ENCODE data around the gene GNAQ. TPM values are rescaled to one million over a fixed set of nuclear protein-coding genes. Genes with fewer than 3 reads are reported as not detected.

The GNAQ gene
- total and polyA plus RNA-seq, 4 donors, result 6.8 to 19.6 (median 12.6) TPM

- Histone ChIP-seq H3K9me3 (ENCODE audit: control insufficient read depth in 4 of 4, low read length in 3 of 4) (no peaks in the 10 kb centered on the region), H3K27ac (ENCODE audit: low read depth in 1 of 2, low read length in 2 of 2) (no peak overlapping the region), H3K9ac (ENCODE audit: low read depth in 1 of 2, low read length in 2 of 2) (no peak overlapping the region), H3K27me3 (ENCODE audit: control insufficient read depth in 4 of 4, insufficient read depth in 4 of 4, low read length in 3 of 4) (no peaks in the 10 kb centered on the region), H3K4me3 (ENCODE audit: low read depth in 1 of 3, low read length in 3 of 3) (no peak overlapping the region), H3K4me1 (ENCODE audit: control insufficient read depth in 4 of 4, insufficient read depth in 4 of 4, low read length in 3 of 4) (no peaks in the 10 kb centered on the region), H3K36me3 (ENCODE audit: control insufficient read depth in 4 of 4, insufficient read depth in 3 of 4, low read depth in 1 of 4, low read length in 3 of 4) (peaks cover 0 to 2% (median 0%) of the 10 kb centered on the region in 4 donors)
- no peak for DNase-seq (ENCODE audit: low spot score)
- TF ChIP-seq RXRA (IDR thresholded peaks at IDR 0.05), result no peak
- no peak for TF ChIP-seq EGR1 (IDR thresholded peaks at IDR 0.05; ENCODE audit: low read depth in 2 of 2)
- TF ChIP-seq FOXA2 (IDR thresholded peaks at IDR 0.05), result no peak
- TF ChIP-seq, protein P1, sequence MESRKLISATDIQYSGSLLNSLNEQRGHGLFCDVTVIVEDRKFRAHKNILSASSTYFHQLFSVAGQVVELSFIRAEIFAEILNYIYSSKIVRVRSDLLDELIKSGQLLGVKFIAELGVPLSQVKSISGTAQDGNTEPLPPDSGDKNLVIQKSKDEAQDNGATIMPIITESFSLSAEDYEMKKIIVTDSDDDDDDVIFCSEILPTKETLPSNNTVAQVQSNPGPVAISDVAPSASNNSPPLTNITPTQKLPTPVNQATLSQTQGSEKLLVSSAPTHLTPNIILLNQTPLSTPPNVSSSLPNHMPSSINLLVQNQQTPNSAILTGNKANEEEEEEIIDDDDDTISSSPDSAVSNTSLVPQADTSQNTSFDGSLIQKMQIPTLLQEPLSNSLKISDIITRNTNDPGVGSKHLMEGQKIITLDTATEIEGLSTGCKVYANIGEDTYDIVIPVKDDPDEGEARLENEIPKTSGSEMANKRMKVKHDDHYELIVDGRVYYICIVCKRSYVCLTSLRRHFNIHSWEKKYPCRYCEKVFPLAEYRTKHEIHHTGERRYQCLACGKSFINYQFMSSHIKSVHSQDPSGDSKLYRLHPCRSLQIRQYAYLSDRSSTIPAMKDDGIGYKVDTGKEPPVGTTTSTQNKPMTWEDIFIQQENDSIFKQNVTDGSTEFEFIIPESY (IDR thresholded peaks at IDR 0.05), result no peak
- TF ChIP-seq, protein P2, sequence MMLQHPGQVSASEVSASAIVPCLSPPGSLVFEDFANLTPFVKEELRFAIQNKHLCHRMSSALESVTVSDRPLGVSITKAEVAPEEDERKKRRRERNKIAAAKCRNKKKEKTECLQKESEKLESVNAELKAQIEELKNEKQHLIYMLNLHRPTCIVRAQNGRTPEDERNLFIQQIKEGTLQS (IDR thresholded peaks at IDR 0.05), result no peak
- TF ChIP-seq, protein P3, sequence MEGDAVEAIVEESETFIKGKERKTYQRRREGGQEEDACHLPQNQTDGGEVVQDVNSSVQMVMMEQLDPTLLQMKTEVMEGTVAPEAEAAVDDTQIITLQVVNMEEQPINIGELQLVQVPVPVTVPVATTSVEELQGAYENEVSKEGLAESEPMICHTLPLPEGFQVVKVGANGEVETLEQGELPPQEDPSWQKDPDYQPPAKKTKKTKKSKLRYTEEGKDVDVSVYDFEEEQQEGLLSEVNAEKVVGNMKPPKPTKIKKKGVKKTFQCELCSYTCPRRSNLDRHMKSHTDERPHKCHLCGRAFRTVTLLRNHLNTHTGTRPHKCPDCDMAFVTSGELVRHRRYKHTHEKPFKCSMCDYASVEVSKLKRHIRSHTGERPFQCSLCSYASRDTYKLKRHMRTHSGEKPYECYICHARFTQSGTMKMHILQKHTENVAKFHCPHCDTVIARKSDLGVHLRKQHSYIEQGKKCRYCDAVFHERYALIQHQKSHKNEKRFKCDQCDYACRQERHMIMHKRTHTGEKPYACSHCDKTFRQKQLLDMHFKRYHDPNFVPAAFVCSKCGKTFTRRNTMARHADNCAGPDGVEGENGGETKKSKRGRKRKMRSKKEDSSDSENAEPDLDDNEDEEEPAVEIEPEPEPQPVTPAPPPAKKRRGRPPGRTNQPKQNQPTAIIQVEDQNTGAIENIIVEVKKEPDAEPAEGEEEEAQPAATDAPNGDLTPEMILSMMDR (IDR thresholded peaks at IDR 0.05; ENCODE audit: low read depth, low read length, missing input control), result no peak
- TF ChIP-seq RAD21 (IDR thresholded peaks at IDR 0.05), result no peak
- no peak for TF ChIP-seq YY1 (IDR thresholded peaks at IDR 0.05)
- no peak for TF ChIP-seq REST (IDR thresholded peaks at IDR 0.05)
- no peak for TF ChIP-seq SP1 (IDR thresholded peaks at IDR 0.05)
- TF ChIP-seq TAF1 (conservative IDR thresholded peaks at IDR 0.05), result no peak
- no peak for TF ChIP-seq HNF4A (conservative IDR thresholded peaks at IDR 0.05)
- no peak for TF ChIP-seq JUND (IDR thresholded peaks at IDR 0.05)
Measured at GRCh38 chr9:77830618-77831285, 200.9 kb downstream of the GNAQ start.

DNA sequence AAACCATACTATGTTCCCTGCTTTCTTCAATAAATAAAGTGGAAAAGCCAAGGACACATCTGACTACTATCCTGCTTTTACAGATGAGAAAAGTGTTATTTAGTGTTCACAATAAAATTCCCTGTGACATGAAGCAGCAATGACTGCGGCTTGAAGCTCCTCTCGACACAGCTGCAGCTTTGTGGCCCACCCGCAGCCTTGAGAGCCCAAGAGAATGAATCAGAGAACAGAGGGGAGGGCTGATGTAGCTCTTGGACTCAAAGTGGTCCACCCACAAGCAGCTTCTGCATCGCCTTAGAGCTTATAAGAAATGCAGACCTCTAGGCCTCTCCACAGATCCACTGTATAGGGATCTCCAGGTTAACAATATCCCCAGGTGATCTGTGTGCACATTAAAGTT lies 202.2 kb downstream of the GNAQ start:
- no peaks in the 10 kb centered on the region for H3K4me1 ChIP-seq (ENCODE audit: control insufficient read depth in 4 of 4, insufficient read depth in 4 of 4, low read length in 3 of 4)
- TF ChIP-seq, protein P3 (IDR thresholded peaks at IDR 0.05; ENCODE audit: low read depth, low read length, missing input control), result no peak
- TF ChIP-seq EGR1 (IDR thresholded peaks at IDR 0.05; ENCODE audit: low read depth in 2 of 2) (no peak), FOXA2 (IDR thresholded peaks at IDR 0.05) (no peak), HNF4G (IDR thresholded peaks at IDR 0.05) (no peak), TAF1 (conservative IDR thresholded peaks at IDR 0.05) (no peak), FOXA1 (IDR thresholded peaks at IDR 0.05) (no peak)
- no peaks in the 10 kb centered on the region for H3K27me3 ChIP-seq (ENCODE audit: control insufficient read depth in 4 of 4, insufficient read depth in 4 of 4, low read length in 3 of 4)
- no peaks in the 10 kb centered on the region for H3K9me3 ChIP-seq (ENCODE audit: control insufficient read depth in 4 of 4, low read length in 3 of 4)
- 93% methylated on average over 4 of the region's 4 CpGs for WGBS
- no peak overlapping the region for H3K4me3 ChIP-seq (ENCODE audit: low read depth in 1 of 3, low read length in 3 of 3)
- no peak overlapping the region for H3K27ac ChIP-seq (ENCODE audit: low read depth in 1 of 2, low read length in 2 of 2)
- H3K9ac ChIP-seq (ENCODE audit: low read depth in 1 of 2, low read length in 2 of 2), result no peak overlapping the region
- no peak for DNase-seq (ENCODE audit: low spot score)
- H3K36me3 ChIP-seq (ENCODE audit: control insufficient read depth in 4 of 4, insufficient read depth in 3 of 4, low read depth in 1 of 4, low read length in 3 of 4), result peaks cover 0 to 2% (median 0%) of the 10 kb centered on the region in 4 donors
